ENCODE data around the gene SLAMF9. TPM values are rescaled to one million over a fixed set of nuclear protein-coding genes. Genes with fewer than 3 reads are reported as not detected.

Gene SLAMF9
- total RNA-seq, 1 donor from 2014 or later = not detected

DNA sequence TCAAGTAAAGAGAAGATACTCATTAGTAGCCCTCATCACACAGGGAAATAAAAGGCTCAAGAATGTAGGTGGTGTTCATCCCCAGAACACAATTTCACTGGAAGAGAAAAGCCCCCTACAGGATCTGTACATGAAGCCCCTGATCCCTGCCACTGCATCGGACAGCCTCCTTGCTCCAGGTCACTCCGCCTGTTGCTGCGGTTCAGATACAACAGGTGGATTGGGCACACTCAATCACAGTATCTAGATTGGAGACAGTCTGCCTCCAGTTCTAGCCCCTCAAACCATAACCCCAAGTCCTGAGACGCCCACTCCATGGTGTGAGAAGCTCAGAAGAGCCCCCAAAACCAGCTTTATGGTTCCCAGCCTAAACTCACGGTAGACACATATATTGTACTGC, 1.1 kb downstream of the SLAMF9 start:
- intact Hi-C loops (cut with micrococcal nuclease) = no loop called here
- Histone ChIP-seq H3K27ac (replicated peaks) (no peak overlapping the region), H3K4me1 (no peaks in the 10 kb centered on the region), H3K9me3 (replicated peaks) (no peaks in the 10 kb centered on the region), H3K4me3 (no peak overlapping the region), H3K36me3 (no peaks in the 10 kb centered on the region), H3K27me3 (ENCODE audit: low read depth) (peaks cover 30% of the 10 kb centered on the region)
- TF ChIP-seq CTCF (IDR thresholded peaks at IDR 0.05; ENCODE audit: borderline replicate concordance) = no peak
- DNase-seq = no peak

- Histone ChIP-seq H3K4me3 (no peak overlapping the region), H3K27me3 (ENCODE audit: low read depth) (peaks cover 30% of the 10 kb centered on the region), H3K27ac (replicated peaks) (no peak overlapping the region), H3K9me3 (replicated peaks) (no peaks in the 10 kb centered on the region), H3K36me3 (no peaks in the 10 kb centered on the region), H3K4me1 (no peaks in the 10 kb centered on the region)
- TF ChIP-seq CTCF (IDR thresholded peaks at IDR 0.05; ENCODE audit: borderline replicate concordance) = no peak
- intact Hi-C loops (cut with micrococcal nuclease) = no loop called here
- DNase-seq = no peak
These were observed 2.5 kb downstream of the SLAMF9 start for GRCh38 chr1:159951551-159951950.

DNA sequence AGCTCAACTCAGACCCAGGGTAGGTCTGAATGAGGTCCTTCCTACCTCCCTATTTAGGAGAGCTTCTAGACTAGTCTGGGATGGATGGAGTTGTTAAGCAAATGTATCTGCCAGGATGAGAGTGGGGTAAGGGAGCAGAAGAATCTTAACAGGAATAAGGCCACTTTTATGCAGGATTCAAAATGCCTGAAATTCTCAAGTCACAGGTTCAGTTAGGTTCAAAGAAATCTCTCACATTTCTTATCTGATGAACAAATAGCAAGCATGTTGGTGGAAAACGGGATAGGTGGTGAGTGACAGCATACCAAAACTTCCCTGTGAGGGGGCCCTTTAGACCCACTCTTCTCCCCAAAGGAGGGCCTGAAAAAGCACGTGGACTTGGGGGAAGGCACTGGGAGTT, 3.0 kb downstream of the SLAMF9 start:
- Histone ChIP-seq H3K4me1 (peaks cover 4% of the 10 kb centered on the region), H3K9me3 (replicated peaks) (no peaks in the 10 kb centered on the region), H3K36me3 (no peaks in the 10 kb centered on the region), H3K4me3 (no peak overlapping the region), H3K27ac (replicated peaks) (no peak overlapping the region), H3K27me3 (ENCODE audit: low read depth) (peaks cover 30% of the 10 kb centered on the region)
- TF ChIP-seq CTCF (IDR thresholded peaks at IDR 0.05; ENCODE audit: borderline replicate concordance) = no peak
- intact Hi-C loops (cut with micrococcal nuclease) = no loop called here
- no peak for DNase-seq

DNA sequence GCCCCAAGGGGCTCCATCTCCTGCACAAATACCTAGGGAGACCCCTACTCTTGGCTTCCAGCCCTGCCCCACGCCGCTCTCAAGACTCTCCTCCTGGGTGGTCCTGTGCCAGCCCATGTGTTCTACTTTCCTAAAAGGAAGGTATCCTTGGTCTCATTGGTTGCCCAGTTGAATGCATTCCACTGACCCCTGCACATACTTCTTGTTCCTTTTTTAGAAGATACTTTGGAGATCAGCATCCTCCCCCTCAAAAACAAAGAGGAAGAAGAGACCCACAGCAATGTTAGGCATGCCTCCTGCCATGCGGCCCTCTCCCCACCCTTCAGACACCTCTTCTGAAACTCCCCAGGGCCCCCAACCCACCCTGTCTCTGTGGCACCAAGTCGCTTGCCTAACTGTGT, 4.1 kb downstream of the SLAMF9 start:
- no peak for TF ChIP-seq CTCF (IDR thresholded peaks at IDR 0.05; ENCODE audit: borderline replicate concordance)
- no peaks in the 10 kb centered on the region for H3K36me3 ChIP-seq
- H3K9me3 ChIP-seq (replicated peaks) = no peaks in the 10 kb centered on the region
- H3K4me3 ChIP-seq = no peak overlapping the region
- DNase-seq = no peak
- intact Hi-C loops (cut with micrococcal nuclease) = loop anchor here (5.0 to 10.0 kb wide), 2 partner anchors 57 to 155 kb away; no protein-coding TSS in a partner anchor
- H3K27ac ChIP-seq (replicated peaks) = no peak overlapping the region
- H3K27me3 ChIP-seq (ENCODE audit: low read depth) = peaks cover 31% of the 10 kb centered on the region
- peaks cover 14% of the 10 kb centered on the region for H3K4me1 ChIP-seq

GRCh38 chr1:159949123-159949522, 4.9 kb downstream of the SLAMF9 start:
- H3K4me3 ChIP-seq = no peak overlapping the region
- peaks cover 18% of the 10 kb centered on the region for H3K4me1 ChIP-seq
- DNase-seq = no peak
- no peak for TF ChIP-seq CTCF (IDR thresholded peaks at IDR 0.05; ENCODE audit: borderline replicate concordance)
- H3K27ac ChIP-seq (replicated peaks) = no peak overlapping the region
- H3K36me3 ChIP-seq = no peaks in the 10 kb centered on the region
- H3K9me3 ChIP-seq (replicated peaks) = no peaks in the 10 kb centered on the region
- peaks cover 38% of the 10 kb centered on the region for H3K27me3 ChIP-seq (ENCODE audit: low read depth)
- intact Hi-C loops (cut with micrococcal nuclease) = loop anchor here (5.0 to 10.0 kb wide), 2 partner anchors 58 to 154 kb away; no protein-coding TSS in a partner anchor
